ENCODE data around the gene B4GALNT3.

B4GALNT3 gene

GRCh38 chr12:569803-570434 is 110.2 kb downstream of the B4GALNT3 start:
- DNase-seq (ENCODE audit: low read depth), result no peak
- H3K4me3 ChIP-seq (ENCODE audit: control insufficient read depth, low read depth, low read length), result peak overlapping the region; percentile 79
- peak; percentile 96 for TF ChIP-seq CTCF (IDR thresholded peaks at IDR 0.05; ENCODE audit: control insufficient read depth, insufficient read depth, low read depth, low read length, missing control alignments)

GRCh38 chr12:570435-570920 is 110.7 kb downstream of the B4GALNT3 start:
- peak overlapping the region; percentile 79 for H3K4me3 ChIP-seq (ENCODE audit: control insufficient read depth, low read depth, low read length)
- TF ChIP-seq CTCF (IDR thresholded peaks at IDR 0.05; ENCODE audit: control insufficient read depth, insufficient read depth, low read depth, low read length, missing control alignments), result peak; percentile 8
- no peak for DNase-seq (ENCODE audit: low read depth)

- TF ChIP-seq CTCF (IDR thresholded peaks at IDR 0.05; ENCODE audit: control insufficient read depth, insufficient read depth, low read depth, low read length, missing control alignments), result no peak
- DNase-seq (ENCODE audit: low read depth), result peak; percentile 60
- peak overlapping the region; percentile 79 for H3K4me3 ChIP-seq (ENCODE audit: control insufficient read depth, low read depth, low read length)
These were observed 111.4 kb downstream of the B4GALNT3 start for GRCh38 chr12:570921-571794.

- H3K4me3 ChIP-seq (ENCODE audit: control insufficient read depth, low read depth, low read length), result no peak overlapping the region
- no peak for DNase-seq (ENCODE audit: low read depth)
- no peak for TF ChIP-seq CTCF (IDR thresholded peaks at IDR 0.05; ENCODE audit: control insufficient read depth, insufficient read depth, low read depth, low read length, missing control alignments)
These were observed 112.2 kb downstream of the B4GALNT3 start for GRCh38 chr12:571795-572531.

GRCh38 chr12:572532-572899 is 112.8 kb downstream of the B4GALNT3 start:
- H3K4me3 ChIP-seq (ENCODE audit: control insufficient read depth, low read depth, low read length), result no peak overlapping the region
- no peak for TF ChIP-seq CTCF (IDR thresholded peaks at IDR 0.05; ENCODE audit: control insufficient read depth, insufficient read depth, low read depth, low read length, missing control alignments)
- no peak for DNase-seq (ENCODE audit: low read depth)

- no peak for TF ChIP-seq CTCF (IDR thresholded peaks at IDR 0.05; ENCODE audit: control insufficient read depth, insufficient read depth, low read depth, low read length, missing control alignments)
- no peak for DNase-seq (ENCODE audit: low read depth)
- no peak overlapping the region for H3K4me3 ChIP-seq (ENCODE audit: control insufficient read depth, low read depth, low read length)
These were observed 113.5 kb downstream of the B4GALNT3 start for GRCh38 chr12:573232-573631.
